HUES6 (cell line): Measurements from ENCODE around the gene USP37.

Experiments
- H3K27ac ChIP-seq: 2 replicates; pipeline ENCODE4 v1.7.0; 2013; ENCODE audit warnings: low read depth, mild to moderate bottlenecking, low read length, inconsistent platforms
- H3K27me3 ChIP-seq: 2 replicates; pipeline ENCODE4 v1.6.1; 2013; ENCODE audit warnings: low read length; ENCODE audit not compliant: control insufficient read depth, insufficient read depth
- H3K36me3 ChIP-seq: 2 replicates; pipeline ENCODE4 v1.6.1; 2013; ENCODE audit warnings: low read length; ENCODE audit not compliant: control insufficient read depth, insufficient read depth
- H3K4me1 ChIP-seq: 2 replicates; pipeline ENCODE4 v1.6.1; 2013; ENCODE audit warnings: low read length; ENCODE audit not compliant: control insufficient read depth, insufficient read depth
- H3K4me3 ChIP-seq: 2 replicates; pipeline ENCODE4 v1.5.1; 2013; ENCODE audit warnings: low read depth, low read length
- H3K9ac ChIP-seq: one replicate; pipeline ENCODE4 v1.6.1; 2013; ENCODE audit warnings: mild to moderate bottlenecking, low read length
- H3K9me3 ChIP-seq: 2 replicates; pipeline ENCODE4 v1.6.1; 2013; ENCODE audit warnings: low read depth, low read length; ENCODE audit not compliant: control insufficient read depth, insufficient read depth

USP37 gene

GRCh38 chr2:218400930-218401881 lies 166.9 kb downstream of the USP37 start:
- H3K4me1 ChIP-seq, result peaks cover 41% of the 10 kb centered on the region
- H3K27me3 ChIP-seq, result peaks cover 30% of the 10 kb centered on the region
- H3K9ac ChIP-seq, result no peak overlapping the region
- H3K9me3 ChIP-seq, result no peaks in the 10 kb centered on the region
- H3K36me3 ChIP-seq, result peaks cover 21% of the 10 kb centered on the region
- H3K27ac ChIP-seq, result no peak overlapping the region
- H3K4me3 ChIP-seq, result peak overlapping the region; percentile 80
